ELF-1 (cell line): Measurements from ENCODE around the gene PRDM11.
A peak's percentile ranks its signal among the peaks of the same experiment; 100 is the strongest.

ENCODE experiments used
- DNase-seq: peaks from one replicate; pipeline ENCODE4 v3.0.0-alpha.2; 2016; ENCODE audit warnings: low read depth, low spot score

PRDM11 gene

DNA sequence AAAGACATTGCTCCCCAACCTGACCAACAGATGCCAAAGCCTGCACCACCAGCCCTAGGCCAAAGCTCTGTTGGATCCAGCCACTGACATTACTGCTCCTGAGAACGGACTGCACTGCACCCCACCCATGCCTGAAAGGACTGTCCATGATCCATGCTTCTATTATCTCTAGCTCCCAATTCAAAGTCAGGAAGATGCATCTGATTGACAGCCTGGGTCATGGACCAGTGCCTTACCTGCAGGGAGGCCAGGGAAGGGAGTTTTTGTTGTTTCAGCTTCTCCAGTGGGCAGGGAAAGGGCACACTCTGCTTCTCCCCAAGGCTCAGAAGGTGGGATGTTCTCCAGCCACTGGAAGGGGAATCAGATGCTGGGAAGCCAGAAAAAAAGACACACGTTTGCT, 4.8 kb upstream of the PRDM11 start:
- no peak for DNase-seq

DNA sequence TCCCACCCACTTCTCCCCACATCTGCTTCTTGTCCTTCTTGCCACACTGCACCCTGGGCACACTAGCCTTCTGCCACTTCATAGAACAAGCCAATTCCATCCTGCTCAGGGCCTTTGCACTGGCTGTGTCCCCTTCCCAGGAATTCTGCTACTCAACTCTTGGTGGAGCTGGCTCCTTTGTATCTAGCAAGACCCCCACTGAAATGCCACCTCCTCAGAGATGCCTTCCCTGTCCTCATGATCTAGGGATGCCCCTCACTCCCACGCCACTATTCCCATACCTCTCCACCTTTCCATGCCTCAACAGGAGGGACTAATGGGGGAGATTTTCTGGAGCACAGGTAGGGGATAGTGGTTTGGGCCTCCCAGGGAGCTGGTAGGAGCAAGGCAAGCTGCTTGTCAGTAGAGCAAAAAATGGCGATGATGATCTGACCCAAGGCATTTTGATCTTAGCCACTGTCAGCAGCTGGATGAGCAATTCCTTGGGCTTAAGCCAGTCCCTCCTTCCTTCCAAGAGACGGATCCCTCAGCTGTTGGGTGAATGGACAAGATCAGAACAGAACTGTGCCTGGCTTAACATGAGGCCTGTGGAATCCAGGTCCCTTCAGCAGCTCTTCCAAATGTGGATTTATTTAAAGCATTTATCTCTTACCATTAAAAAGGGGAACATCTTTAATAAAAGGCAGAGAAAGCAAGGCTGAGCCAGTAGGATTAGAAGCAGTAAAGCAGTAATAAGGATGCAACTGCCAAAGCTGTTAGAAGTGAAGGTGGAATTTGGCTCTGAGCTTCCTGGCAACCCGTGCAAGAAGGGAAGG, 4.0 kb upstream of the PRDM11 start:
- no peak for DNase-seq

DNA sequence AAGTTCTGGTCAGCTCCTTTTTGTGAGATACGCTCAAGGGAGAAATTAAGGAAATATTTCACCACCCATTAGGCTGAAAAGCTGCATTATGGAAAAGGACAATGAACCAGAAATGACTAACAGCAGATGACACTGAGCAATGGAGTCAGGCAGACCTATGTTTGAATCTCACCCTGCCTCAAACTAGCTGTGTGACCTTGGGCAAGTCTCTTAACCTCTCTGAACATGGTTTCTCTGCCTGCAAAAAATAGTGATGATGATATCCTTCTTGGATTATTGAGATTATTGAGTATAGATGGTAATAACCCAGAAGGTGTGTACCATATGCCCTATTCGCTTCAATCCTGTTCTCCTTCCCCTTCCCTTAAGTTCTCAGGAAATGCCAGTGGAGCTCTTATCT, 2.9 kb upstream of the PRDM11 start:
- DNase-seq: no peak

DNA sequence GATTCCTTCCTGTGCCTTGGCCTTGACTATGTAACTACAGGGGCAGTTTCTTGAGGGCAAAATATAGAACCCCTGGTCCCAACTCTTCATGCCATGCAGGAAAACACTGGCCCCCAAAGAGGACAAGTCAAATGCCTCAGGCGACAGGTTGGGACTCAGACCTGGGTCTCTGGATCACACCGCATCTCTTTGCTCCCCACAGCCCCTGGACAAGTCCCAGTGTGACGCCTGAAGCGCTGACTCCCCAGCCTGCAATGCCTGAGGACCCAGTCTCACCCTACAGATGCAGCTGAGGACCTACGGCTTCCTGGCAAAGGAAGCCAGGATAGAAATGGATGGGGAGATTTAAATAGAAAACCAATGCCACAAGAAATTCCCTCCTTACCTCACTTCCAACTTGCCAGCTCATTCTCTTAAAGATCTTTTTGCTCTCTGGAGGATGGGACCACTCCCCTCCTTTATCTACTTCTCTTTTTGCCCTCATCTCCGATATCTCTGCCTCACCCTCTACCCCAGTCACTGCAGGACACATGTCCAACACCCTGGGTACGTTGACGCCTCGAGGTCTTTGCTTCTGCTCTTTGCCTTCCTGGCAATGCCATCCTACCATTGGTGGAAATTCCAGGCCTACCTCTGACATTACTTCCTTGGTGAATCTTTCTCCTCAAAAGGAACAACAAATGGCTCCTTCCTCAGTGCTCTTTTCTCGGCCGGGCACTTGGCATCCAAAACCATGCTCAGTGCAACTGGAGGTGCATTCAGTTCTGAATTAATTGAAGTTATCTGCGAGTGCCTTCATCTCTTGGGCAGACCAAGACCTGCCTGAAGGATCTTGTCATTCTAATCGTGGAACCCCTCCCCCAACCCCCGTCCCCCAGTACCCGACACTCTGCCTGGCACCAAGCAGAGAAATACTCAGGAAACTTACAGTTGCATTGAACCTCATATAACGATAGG, 2.0 kb upstream of the PRDM11 start:
- no peak for DNase-seq

DNA sequence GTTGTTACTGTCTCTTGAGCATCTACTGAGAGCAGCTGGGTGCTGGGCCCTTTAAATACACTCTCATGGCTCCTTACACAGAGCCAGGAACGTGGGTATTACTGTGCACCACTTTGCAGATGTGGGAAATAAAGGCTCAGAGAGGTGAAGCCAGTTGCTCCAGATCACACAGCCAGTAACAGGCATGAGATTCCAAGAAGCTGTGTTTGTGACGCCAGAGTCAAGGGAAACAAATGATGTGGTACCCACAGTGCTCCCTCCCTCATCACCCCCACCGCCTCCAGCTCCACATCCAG, 1.4 kb upstream of the PRDM11 start:
- no peak for DNase-seq

DNA sequence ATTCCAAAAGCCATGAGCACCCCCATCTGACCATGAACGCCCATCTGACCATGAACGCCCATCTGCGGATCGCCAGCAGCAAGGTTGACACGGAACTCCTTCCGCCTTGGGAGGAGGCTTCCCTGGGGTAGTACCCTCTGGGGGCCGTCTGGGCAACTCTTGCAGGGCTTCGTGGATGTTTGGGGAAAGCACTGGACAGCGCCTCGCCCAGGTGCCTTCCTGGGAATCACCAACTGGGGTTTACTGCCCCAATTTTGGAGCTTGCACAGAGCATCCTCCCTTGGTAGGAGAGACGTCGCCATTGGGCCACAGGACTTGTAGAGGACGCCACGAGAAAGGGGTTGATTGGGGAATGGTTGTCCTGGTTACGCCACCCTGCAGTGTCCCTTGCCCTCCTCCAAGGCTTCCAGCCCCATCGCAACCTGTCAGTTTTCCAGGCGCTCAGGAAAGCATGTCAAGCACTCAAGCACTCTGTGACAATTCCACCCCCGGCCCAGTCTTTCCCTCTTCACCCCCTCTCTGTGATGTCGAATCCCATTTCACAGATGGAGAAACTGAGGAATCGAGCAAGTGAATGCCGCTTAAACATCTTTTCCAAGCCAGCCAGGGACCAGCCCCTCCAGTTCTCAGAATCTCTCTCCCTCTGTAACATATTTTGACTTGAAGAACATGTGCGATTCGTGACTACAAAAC, 914 bp upstream of the PRDM11 start:
- peak; percentile 89 for DNase-seq

DNA sequence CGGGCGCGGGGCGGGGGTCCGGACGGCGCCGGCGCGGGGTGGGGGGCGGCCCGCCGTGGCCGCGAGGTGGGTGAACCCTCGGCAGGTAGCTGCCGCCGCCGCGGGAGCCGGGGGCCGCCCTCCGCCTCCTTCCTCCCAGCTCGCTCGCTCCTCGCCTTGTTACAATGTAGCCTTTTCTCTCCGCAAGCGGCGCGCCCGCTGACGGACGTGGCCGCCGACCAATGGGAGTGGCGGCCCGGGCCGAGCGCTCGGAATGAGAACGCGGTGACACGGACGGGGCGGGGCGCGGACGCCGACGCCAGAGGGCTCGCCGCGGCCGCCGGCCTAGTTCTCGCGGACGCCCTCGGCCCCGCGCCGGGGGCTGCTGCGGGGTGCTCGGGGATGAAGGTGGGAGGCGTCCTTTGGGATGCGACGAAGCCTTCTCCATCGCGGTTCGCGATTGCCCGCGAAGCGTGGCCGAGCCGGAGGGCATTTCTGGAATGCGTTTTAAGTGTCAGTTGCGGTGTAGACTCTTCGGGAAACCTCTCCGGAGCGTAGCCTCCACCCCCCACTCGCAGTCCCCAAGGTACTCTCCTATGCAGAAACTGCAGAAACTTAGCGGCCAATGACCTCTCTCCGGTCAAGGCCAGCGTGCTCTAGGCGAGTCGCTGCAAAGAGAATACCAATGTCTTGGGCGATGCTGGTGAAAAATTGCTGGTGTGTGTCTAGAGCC, 734 bp downstream of the PRDM11 start:
- peak; percentile 97 for DNase-seq

DNA sequence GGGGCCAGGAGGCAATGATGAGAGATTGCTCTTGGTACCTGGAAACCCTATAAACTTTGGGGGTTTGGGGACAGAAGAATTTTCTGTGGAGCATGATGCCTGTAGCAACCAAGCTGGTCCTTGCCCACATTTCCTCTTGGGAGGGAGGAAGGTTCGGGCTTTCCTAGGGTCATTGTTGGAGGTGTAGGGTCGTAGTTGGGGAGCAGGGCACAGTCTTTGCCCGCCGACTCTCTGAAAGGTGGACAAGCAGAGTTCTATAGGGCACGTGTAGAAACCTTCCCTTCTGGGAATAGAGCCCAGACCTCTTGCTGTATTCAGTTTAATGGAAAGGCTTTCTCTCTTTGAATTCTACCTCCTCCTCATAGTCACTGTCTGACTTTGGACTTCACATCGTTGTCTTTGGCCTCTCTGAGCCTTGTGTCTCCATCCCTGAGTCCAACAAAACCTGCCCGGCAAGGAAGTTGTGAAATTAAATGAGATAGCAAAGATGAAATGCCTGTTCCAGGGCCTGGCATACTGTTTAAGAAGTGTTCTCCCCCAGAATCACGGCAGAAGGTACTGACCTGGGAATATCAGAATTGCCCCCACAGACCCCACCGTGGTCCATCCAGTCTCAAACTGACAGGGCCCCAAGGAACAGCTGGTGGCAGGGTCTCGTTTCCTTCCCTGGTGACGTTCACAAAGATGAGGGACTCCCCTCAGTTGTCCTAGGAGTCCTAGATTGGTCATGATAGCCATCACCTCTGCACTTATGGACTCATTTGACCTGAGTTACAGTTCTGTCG, 1.6 kb downstream of the PRDM11 start:
- no peak for DNase-seq

DNA sequence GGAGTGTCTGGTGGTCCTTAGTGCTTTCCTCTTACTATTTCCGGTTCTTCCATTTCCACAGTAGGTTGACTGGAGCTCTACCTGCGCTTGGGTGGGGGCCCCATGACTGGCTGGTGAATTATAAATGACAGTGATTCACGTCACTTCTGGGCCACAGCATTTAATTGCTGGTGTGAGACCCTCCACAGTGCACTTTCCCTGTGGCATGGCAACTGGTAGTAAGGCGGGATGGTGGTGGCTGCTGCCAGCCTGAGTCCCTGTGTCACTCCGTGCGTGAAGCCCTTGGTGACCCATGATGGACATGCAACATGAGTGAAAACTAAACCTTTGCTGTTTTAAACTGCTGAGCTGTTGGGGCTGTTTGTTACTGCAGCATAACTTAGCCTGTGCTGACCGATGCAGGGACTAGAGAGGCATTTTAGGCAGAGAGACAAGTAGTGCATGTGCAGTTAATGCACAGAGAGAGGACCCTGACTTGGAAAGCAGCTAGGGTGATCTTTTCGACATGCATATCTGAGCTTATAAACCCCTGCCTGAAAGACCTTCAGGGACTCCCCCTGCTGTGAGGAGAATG, 3.1 kb downstream of the PRDM11 start:
- DNase-seq: no peak

DNA sequence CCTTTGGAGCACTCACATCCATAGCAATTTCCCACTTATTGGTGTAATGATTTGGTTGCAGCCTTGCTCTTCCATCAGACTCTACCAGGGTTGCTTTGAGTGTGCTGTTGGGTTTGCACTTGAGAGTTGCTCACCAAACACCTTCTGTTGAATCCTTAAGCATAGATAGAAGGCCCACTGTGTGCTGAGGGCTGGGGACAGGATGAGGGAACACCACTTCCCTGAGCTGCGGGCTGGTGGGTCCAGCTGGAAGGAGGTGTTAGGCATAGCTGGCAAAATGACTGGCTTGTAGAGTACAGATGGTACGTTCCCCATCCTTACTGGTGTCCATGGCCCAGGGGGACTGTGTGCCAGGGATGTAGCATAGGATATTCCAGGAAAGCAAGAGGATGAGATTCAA, 3.9 kb downstream of the PRDM11 start:
- DNase-seq: no peak

DNA sequence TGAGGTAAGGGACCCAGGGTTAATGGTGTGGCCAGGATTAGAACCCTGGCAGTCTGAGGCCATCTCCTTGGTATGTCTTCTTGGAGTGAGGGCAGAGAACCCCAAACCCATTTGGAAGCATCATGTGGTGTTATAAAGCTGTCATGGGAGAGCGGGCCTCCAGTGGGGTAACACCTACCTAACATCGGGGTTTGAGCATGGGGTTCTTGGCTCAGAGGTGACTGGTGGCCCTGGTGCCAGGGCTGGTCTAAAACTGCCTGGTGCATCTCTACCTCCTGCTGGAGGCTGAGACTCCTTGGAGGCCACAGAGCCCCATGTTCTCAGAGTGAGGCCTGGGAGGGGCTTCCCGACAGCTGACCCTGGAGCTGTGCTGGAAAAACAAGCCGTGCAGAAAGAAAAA, 4.5 kb downstream of the PRDM11 start:
- DNase-seq: no peak

DNA sequence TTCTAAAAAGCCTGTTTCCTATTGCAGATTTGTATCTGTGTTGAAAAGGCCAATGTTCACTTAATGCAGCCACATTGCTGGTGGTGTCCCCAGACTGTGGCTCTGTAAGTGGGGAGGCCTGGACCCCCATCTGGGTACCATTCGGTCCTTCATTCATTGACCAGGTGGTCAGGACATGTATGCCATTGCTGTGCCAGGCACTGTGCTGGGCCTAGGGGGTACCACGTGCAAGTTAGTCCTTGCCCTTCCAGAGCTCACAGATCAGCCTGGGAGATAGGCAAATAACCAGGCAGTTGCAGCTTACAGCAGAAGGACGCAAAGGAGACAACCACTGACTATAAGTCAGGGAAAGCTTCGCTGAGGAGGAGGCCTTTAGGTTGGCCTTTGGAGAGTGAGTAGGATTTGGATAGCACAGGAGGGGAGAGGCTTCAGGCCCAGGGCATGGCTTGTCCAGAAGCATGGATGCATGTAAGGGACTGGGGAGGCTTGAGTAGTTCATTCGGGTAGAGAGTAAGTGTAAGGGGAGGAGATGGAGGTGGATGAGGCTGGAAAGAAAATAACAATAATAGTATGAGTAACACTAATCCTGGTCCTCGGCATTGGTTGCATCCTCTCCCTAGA, 5.0 kb downstream of the PRDM11 start:
- no peak for DNase-seq

DNA sequence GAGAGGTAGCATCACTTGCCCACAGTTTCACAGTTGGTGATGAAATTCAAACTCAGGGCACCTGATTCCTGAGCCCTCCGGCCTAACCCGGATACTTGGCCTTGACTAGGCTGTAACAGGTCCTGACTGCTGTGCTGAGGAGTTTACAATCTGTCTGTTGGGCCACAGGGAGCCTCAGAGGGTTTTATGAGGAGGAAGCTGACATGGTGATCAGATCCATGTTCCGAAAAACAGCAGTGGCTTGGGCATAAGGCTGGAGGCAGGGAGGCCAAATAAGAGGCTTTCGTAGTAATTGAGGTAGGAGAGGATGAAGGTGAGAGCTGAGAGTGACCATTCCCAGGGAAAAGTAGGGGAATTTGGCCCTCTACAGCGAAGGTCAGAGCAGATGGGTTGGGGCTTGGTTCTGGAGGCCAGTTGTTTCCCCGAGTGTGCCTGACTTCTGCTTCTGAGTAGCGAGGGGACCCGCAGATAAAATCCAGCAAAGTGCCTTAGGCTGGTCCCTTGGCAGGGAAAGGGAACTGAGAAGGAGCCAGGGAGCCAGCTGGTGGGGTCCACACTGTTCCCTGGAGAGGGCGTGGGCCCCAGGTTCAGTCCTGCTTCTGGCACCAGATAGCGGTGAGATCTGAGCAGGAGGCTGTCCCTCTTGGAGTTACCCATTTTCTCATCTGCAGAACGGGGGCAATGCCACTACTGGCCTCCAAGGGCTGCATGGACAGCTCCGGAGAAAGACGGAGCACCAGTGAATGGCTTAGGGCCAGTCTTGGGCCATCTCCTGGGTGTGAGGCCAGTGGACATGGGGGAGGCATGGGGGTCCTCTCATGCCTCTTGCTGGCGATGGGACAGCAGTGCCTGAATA, 6.5 kb downstream of the PRDM11 start:
- DNase-seq: no peak

DNA sequence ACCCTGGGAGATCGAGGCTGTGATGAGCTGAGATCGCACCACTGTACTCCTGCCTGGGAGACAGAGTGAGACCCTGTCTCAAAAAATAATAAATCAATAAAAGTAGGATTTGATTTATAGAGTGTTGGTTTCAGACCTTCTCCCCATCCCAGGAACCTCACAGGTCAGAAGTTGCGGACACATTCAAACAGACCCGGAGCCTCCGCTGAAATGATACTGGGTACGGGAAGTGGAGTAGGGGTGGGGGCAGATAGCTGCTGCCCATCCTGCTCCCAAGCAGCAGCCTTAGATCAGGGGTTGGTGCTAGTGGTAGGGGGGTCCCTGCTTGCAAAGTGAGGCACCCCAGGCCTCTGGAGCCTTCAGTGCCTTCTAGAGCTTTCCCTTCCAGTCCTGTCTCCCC, 7.8 kb downstream of the PRDM11 start:
- no peak for DNase-seq

DNA sequence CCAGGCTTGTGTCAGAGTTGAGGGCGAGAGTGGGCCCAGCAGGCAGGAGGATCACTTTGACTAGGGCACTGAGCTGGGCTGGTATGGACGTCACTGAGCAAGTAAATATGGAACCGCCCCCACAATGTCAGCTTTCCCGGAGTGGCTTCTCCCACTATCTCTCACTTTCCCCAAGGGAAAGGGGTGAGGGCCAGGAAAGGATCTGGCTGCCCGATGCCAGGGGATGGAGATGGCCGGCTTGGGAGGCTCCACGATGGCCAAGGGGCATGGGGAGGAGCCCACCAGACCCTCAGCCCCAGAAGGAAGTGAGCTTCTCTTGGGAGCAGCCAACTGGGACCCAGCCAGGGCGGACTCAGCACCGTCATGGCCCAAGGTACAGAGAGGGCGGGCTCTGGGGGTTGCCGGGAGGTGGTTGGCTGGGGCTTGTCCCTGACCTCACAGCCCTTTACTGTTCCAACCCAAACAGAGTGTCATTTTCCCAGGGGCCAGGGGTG, 8.7 kb downstream of the PRDM11 start:
- no peak for DNase-seq

DNA sequence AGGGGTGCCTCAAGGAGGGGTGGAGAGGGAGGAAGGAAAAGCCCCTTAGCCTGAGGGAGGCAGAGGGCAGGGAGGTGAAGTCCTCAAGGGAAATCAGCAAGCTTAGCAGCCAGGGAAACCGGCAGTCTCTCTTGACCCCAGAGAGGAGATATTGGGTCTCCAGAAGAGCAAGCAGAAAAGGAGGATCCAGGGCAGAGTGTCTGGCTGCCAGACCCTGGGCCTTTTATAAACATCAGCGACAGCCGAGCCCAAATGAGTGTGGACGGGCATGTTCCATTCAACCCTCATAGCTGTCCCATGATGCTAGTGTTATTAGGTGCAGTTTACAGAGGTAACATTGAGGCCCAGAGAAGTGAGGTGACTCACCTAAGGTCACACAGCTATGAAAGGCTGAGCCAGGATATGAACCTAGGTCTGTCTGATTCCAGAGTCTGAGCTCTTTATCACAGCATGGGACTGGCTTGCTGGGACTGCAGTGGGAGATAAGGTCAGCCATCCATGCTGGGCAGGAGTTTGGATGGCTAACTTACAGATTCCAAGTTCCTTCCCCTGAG, 9.3 kb downstream of the PRDM11 start:
- DNase-seq: no peak

DNA sequence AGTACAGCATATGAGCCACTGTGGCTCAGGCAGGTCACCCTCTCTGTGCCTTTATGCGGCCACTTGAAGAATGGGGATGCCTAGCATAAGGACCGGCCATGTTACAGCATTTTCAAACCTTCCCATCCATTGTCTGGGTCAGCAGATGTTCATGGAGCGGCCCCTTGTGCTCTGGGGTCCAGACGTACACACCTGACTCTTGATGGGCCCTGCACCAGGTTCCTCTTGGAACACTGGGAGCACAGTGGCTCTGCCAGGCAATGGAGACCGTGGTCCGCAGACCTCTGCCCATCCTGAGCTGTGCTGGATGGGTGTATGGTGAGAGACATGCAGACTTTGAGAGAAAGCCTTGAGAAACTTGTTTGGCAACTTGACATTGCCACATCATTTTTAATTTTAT, 9.8 kb downstream of the PRDM11 start:
- no peak for DNase-seq

DNA sequence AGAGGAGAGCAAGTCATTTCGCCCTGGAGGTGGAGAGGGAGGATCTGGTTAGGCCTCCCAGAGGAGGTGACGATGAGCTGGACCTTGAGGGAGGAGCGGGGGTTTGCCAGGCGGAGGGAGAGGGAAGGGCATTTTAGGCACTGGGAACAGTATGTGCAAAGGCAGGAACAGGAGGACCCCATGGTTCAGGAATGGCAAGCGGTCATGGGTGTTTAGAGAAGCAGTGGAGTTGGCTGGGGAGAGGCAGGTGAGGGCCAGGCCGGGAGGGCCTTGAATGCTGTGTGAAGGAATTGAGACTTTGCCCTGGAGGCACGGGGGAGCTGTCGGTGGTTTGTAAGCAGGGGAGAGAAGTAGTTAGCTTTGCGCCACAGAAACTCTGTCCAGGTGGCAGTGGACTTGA, 10.3 kb downstream of the PRDM11 start:
- DNase-seq: peak; percentile 42
